Motor neuron (in vitro differentiated cells): Measurements from ENCODE around the gene NSMF. TPM values are rescaled to one million over a fixed set of nuclear protein-coding genes. Genes with fewer than 3 reads are reported as not detected.

Source experiments
- ATAC-seq, 8 experiments: fragments of 200-7000 bp; cut with Tn5 transposase; replicated peaks in 6 of 8; 2 replicates each; pipeline ENCODE4 v1.8.0; 2021; ENCODE audit warnings: mild to moderate bottlenecking in 8 of 8, moderate library complexity in 8 of 8
- H3K27ac ChIP-seq, 2 donors: fragments of 250-450 bp; sonication (Bioruptor Pico); 2 replicates each; pipeline ENCODE4 v1.9.0; 2021; ENCODE audit warnings: antibody characterized with exemption in 2 of 2, mild to moderate bottlenecking in 2 of 2, moderate library complexity in 1 of 2
- H3K4me1 ChIP-seq, 2 donors: fragments of 250-450 bp; sonication (Bioruptor Pico); replicated peaks in 1 of 2; 2 replicates each; pipeline ENCODE4 v1.6.1; 2021; ENCODE audit warnings: antibody characterized with exemption in 2 of 2, mild to moderate bottlenecking in 2 of 2, moderate library complexity in 1 of 2
- H3K4me3 ChIP-seq, 5 donors: fragments of 250-450 bp; sonication (Bioruptor Pico); 2 replicates each; pipeline ENCODE4 v1.9.0; 2021; ENCODE audit warnings: antibody characterized with exemption in 5 of 5, mild to moderate bottlenecking in 5 of 5, moderate library complexity in 4 of 5
- WGBS, 10 experiments: fragments of 450-650 bp; shearing (Covaris generic); methylation state at CpG; one replicate each; pipeline ENCODE4 v1.0.0; 2022; 5-methylcytosine and 5-hydroxymethylcytosine counted together
- in situ Hi-C, 9 experiments: fragments of 400-800 bp; cut with MboI; loops; one replicate each; pipeline ENCODE4 v1.15.0; 2021; ENCODE audit warnings: low sequenced_read_pairs in 9 of 9, low pct_unique_long_range_greater_than_20kb in 2 of 9; ENCODE audit not compliant: unreplicated experiment in 9 of 9
- total RNA-seq, 8 experiments: library from RNA; unstranded; fragments of 300-600 nt; gene quantifications; 2 replicates each; pipeline versions ENCODE4 v1.2.3 to v1.2.4, GENCODE V29; 2022

NSMF gene
- total RNA-seq, 8 experiments from 2014 or later, result 18.0 to 116 (median 26.2) TPM

- Histone ChIP-seq H3K4me1 (no peaks in the 10 kb centered on the region), H3K4me3 (no peak overlapping the region), H3K27ac (no peak overlapping the region)
- 40 to 77% (median 58%) methylated on average over 2 to 8 of the region's 27 CpGs; no CpG with 5 or more reads in 6 of the 10 experiments for WGBS, 10 experiments
- in situ Hi-C loops, result loop anchor here in 1 of 9 experiments (25.0 kb wide), 1 partner anchor 144 kb away; the partner anchor contains the start of gene TOR4A
- ATAC-seq, result no peak
Measured at GRCh38 chr9:137430723-137431415, 28.3 kb downstream of the NSMF start.

DNA sequence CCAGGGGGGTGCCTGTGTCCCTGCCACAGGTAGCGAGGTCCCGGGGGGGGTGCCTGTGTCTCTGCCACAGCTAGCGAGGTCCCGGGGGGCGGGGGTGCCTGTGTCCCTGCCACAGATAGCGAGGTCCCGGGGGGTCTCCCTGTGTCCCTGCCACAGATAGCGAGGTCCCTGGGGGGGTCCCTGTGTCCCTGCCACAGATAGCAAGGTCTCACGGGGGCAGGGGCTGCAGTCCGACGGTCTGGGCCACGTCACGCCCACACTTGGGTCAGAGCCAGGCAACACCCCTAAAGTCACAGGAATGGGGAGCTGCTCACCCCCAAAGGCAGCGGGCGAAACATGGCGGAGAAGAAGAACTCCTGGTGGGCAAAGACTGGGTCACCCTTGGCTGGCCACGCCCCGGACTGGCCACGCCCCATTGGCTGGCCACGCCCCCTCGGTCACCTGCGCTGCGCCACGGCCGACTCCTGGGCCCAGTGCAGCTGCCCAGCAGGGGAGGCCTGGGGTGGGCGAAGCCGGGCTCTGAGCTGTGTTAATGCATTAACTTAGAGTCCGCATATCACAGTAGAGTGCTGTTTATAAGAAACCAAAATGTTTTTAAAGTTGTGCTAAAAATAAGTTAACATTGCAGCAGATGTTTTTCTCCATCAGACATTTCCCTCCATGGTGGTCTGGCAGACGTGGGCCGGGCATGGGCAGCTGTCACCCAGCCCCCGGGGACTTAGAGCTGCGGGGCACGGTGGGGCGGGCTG, 29.0 kb downstream of the NSMF start:
- in situ Hi-C loops, result loop anchor here in 1 of 9 experiments (25.0 kb wide), 1 partner anchor 143 kb away; the partner anchor contains the start of gene TOR4A
- no peak overlapping the region for H3K27ac ChIP-seq
- peak in 3 of 8 experiments; percentile 20 to 26 (median 21) for ATAC-seq
- 33 to 100% (median 60%) methylated on average over 1 to 3 of the region's 34 CpGs; no CpG with 5 or more reads in 7 of the 10 experiments for WGBS, 10 experiments
- H3K4me3 ChIP-seq, result no peak overlapping the region
- H3K4me1 ChIP-seq, result no peaks in the 10 kb centered on the region

DNA sequence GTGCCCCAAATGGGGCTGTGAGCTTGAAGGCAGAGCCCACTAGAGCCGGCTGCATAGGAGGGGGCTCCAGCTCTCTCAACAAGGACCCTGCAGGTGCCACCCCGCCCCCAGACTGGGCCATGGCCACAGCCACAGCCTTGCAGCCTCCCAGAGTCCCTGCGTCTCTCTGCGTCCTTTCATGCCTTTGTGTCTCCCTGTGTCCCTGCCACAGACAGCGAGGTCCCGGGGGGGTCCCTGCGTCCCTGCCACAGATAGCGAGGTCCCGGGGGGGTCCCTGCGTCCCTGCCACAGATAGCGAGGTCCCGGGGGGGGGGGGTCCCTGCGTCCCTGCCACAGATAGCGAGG, 29.6 kb downstream of the NSMF start:
- H3K4me1 ChIP-seq, result no peaks in the 10 kb centered on the region
- in situ Hi-C loops, result loop anchor here in 1 of 9 experiments (25.0 kb wide), 1 partner anchor 142 kb away; the partner anchor contains the start of gene TOR4A
- H3K27ac ChIP-seq, result no peak overlapping the region
- no peak overlapping the region for H3K4me3 ChIP-seq
- WGBS, 10 experiments, result 80 to 90% methylated on average over 1 to 2 of the region's 14 CpGs; no CpG with 5 or more reads in 8 of the 10 experiments
- ATAC-seq, result no peak

DNA sequence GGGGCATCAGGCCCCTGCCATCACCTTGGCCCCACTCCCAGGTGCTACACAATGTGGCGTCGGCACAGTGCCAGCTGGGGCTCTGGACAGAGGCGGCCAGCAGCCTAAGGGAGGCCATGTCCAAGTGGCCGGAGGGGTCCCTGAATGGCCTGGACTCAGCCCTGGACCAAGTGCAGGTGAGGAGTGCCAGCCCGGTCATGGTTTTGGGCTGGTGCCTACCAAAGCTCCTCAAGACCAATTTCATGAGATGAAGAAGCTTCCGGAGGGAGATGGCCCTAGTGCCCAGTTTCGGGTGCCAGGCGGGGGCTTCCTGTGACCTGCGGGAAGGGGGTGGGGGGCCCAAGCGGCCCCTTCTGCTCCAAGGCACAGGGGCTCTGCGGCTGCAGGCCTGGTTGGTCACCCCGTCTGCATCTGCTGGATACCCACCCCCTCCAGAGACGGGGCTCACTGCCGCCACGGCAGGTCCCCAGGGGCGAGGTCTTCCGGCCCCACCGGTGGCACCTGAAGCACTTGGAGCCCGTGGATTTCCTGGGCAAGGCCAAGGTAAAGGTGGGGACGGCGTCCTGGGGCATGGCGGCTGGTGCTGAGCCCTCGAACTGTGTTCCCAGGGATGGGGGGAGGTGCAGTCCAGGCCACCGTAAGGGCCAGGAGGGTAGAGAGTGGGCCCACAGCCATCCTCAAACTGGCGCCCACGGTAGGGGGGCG, 30.1 kb downstream of the NSMF start:
- peaks cover 0 to under 1% of the 10 kb centered on the region in 2 donors for H3K4me1 ChIP-seq
- no peak overlapping the region for H3K4me3 ChIP-seq
- in situ Hi-C loops, result loop anchor here in 1 of 9 experiments (25.0 kb wide), 1 partner anchor 142 kb away; the partner anchor contains the start of gene TOR4A
- H3K27ac ChIP-seq, result no peak overlapping the region
- no peak for ATAC-seq
- WGBS, 10 experiments, result no CpG with 5 or more reads among the region's 27 CpGs

DNA sequence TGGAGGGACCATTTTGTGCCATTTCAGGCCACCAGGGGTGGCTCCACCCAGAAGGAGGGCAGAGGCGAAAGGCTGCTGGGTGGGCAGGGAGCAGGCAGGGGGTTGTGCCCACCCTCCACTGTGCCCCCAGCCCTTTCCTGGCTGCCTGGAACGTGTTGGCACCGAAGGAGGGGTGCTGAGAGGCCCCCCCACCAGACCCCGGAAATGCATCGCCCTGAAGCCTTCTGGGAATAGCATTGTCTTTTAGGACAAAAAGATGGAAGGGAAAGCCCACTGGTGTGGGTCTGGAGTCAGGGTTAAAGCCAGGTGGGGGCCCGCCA, 30.9 kb downstream of the NSMF start:
- in situ Hi-C loops, result loop anchor here in 1 of 9 experiments (25.0 kb wide), 1 partner anchor 141 kb away; the partner anchor contains the start of gene TOR4A
- H3K4me1 ChIP-seq, result peaks cover 0 to 4% of the 10 kb centered on the region in 2 donors
- H3K27ac ChIP-seq, result no peak overlapping the region
- H3K4me3 ChIP-seq, result no peak overlapping the region
- WGBS, 10 experiments, result no CpG with 5 or more reads among the region's 6 CpGs
- no peak for ATAC-seq

GRCh38 chr9:137427454-137428310, 31.5 kb downstream of the NSMF start:
- ATAC-seq, result no peak
- peaks cover 0 to 4% of the 10 kb centered on the region in 2 donors for H3K4me1 ChIP-seq
- 54 to 89% (median 70%) methylated on average over 1 to 6 of the region's 27 CpGs; no CpG with 5 or more reads in 6 of the 10 experiments for WGBS, 10 experiments

GRCh38 chr9:137426018-137426681, 33.0 kb downstream of the NSMF start:
- in situ Hi-C loops, result loop anchor here in 1 of 9 experiments (25.0 kb wide), 1 partner anchor 139 kb away; the partner anchor contains the start of gene TOR4A
- H3K4me1 ChIP-seq, result peaks cover 6 to 10% of the 10 kb centered on the region in 2 donors
- no peak overlapping the region for H3K27ac ChIP-seq
- 40 to 84% (median 80%) methylated on average over 1 to 9 of the region's 18 CpGs; no CpG with 5 or more reads in 5 of the 10 experiments for WGBS, 10 experiments
- H3K4me3 ChIP-seq, result no peak overlapping the region
- ATAC-seq, result no peak

More at GRCh38 chr9:137427454-137428310, 31.5 kb downstream of the NSMF start:
- Histone ChIP-seq H3K4me3 (no peak overlapping the region), H3K27ac (no peak overlapping the region)
- in situ Hi-C loops, result loop anchor here in 1 of 9 experiments (25.0 kb wide), 1 partner anchor 140 kb away; the partner anchor contains the start of gene TOR4A

DNA sequence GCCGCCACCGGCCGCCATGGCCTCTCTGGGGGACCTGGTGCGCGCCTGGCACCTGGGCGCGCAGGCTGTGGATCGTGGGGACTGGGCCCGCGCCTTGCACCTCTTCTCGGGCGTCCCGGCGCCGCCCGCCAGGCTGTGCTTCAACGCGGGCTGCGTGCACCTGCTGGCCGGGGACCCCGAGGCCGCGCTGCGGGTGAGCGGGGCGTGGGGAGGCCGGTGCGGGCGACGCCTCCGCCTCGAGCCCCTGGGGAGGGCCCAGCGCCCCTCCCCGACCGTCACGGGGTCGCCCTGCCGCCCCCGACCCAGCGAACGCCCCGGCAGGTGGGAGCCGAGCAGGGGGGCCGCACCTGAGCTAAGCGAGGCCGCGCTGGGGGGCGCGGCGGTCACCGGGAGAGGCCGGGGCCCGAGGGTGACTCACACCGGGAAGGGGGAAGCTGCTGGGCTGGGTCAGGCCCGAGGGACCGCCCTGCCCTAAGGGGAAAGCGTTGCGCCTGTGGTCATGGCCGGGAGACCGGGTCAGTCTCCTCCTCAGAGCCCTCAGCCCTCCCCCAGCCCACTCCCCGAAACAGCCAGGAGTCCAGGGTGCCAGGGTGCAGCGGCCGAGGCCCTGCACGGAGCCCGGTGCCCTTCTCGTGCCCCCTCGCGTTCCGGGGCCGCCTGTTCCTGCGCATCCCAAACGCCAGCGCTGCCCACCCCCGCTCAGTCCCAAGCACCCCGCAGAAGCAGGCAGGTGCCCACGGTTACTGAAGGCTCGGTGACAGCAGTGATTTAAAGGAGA, 35.4 kb downstream of the NSMF start:
- in situ Hi-C loops, result loop anchor here in 6 of 9 experiments (25.0 kb wide), 2 partner anchors 111 to 136 kb away; partner anchors contain the start of genes NRARP (in 5 of the 6) and TOR4A (in 1 of the 6)
- WGBS, 10 experiments, result 100% methylated on average over 1 of the region's 77 CpGs; no CpG with 5 or more reads in 9 of the 10 experiments
- ATAC-seq, result peak; percentile 3 to 46 (median 34)
- Histone ChIP-seq H3K4me3 (peak overlapping the region; percentile 51 to 98 (median 78)), H3K4me1 (peaks cover 6 to 10% of the 10 kb centered on the region in 2 donors), H3K27ac (no peak overlapping the region)

- H3K27ac ChIP-seq, result no peak within 1 kb of the TSS
- in situ Hi-C loops, result loop anchor here in 6 of 9 experiments (25.0 kb wide), 2 partner anchors 111 to 136 kb away; partner anchors contain the start of genes NRARP (in 5 of the 6) and TOR4A (in 1 of the 6)
- peaks cover 6 to 10% of the 10 kb centered on the region in 2 donors for H3K4me1 ChIP-seq
- WGBS, 10 experiments, result 0 to 10% (median 0%) methylated on average over 1 to 2 of the region's 113 CpGs; no CpG with 5 or more reads in 7 of the 10 experiments
- ATAC-seq, result peak; percentile 72 to 87 (median 84)
- peak within 1 kb of the TSS; percentile 51 to 98 (median 78) for H3K4me3 ChIP-seq
Measured at GRCh38 chr9:137422604-137423513, 36.3 kb downstream of the NSMF start, which contains the start of the genes EXD3 and NOXA1. EXD3 (minus strand) TSS chr9:137423162; CDS start chr9:137395357, 27,805 bp downstream. NOXA1 (plus strand) TSS chr9:137423393; CDS start chr9:137423530, 137 bp downstream.
